Gastrocnemius medialis (tissue), 4 donors: ENCODE data around the gene CPNE5.

ENCODE experiments used
- CTCF ChIP-seq, 5 experiments: fragments of 450-650 bp in 3 of 5; fragments of 200-600 bp in 2 of 5; sonication (generic) in 2 of 5; IDR thresholded peaks in 4 of 5; conservative IDR thresholded peaks in 1 of 5; 1 replicate in 4 of 5; 2 replicates in 1 of 5; pipeline ENCODE4 v1.5.1; 2016 to 2019; ENCODE audit warnings: antibody characterized with exemption in 5 of 5, mild to moderate bottlenecking in 3 of 5, moderate library complexity in 3 of 5
- POLR2A ChIP-seq, 2 donors: fragments of 450-650 bp; IDR thresholded peaks; one replicate each; pipeline ENCODE4 v1.6.1; 2017; ENCODE audit warnings: antibody characterized with exemption in 2 of 2, mild to moderate bottlenecking in 2 of 2, moderate library complexity in 2 of 2

GRCh38 chr6:36733300-36733699 lies 105.9 kb downstream of the CPNE5 start:
- TF ChIP-seq CTCF (IDR thresholded peaks at IDR 0.05 in 4 of 5, conservative IDR thresholded peaks at IDR 0.05 in 1 of 5) (no peak), POLR2A (IDR thresholded peaks at IDR 0.05) (no peak)
